ENCODE measurements around the gene PRSS33. TPM values are rescaled to one million over a fixed set of nuclear protein-coding genes. Genes with fewer than 3 reads are reported as not detected.

PRSS33 gene
- total RNA-seq, 4 donors from 2014 or later: not detected

GRCh38 chr16:2753733-2754020 is 33.7 kb downstream of the PRSS33 start:
- no peaks in the 10 kb centered on the region for H3K27me3 ChIP-seq
- peaks cover 30 to 64% (median 38%) of the 10 kb centered on the region in 3 donors for H3K4me1 ChIP-seq
- TF ChIP-seq POLR2A (IDR thresholded peaks at IDR 0.05) (no peak), CTCF (IDR thresholded peaks at IDR 0.05) (no peak)
- H3K36me3 ChIP-seq: peaks cover 4 to 36% (median 14%) of the 10 kb centered on the region in 3 donors
- 1% methylated on average over 7 of the region's 7 CpGs for WGBS, 2 donors
- no peaks in the 10 kb centered on the region for H3K9me3 ChIP-seq
- peak overlapping the region; percentile 75 to 96 (median 84) for H3K4me3 ChIP-seq
- peak overlapping the region; percentile 98 to 100 (median 98) for H3K27ac ChIP-seq
- no peak for DNase-seq
- intact Hi-C loops (cut with DNase I): no loop called here

GRCh38 chr16:2752850-2753732 is 34.3 kb downstream of the PRSS33 start:
- Histone ChIP-seq H3K4me3 (peak overlapping the region; percentile 75 to 96 (median 84)), H3K27me3 (no peaks in the 10 kb centered on the region), H3K9me3 (no peaks in the 10 kb centered on the region), H3K4me1 (peaks cover 30 to 58% (median 38%) of the 10 kb centered on the region in 3 donors), H3K36me3 (peaks cover 0 to 30% (median 8%) of the 10 kb centered on the region in 3 donors), H3K27ac (peak overlapping the region; percentile 98 to 100 (median 98))
- WGBS, 2 donors: 1% methylated on average over 13 to 15 of the region's 82 CpGs
- no peak for TF ChIP-seq POLR2A (IDR thresholded peaks at IDR 0.05)
- no peak for TF ChIP-seq CTCF (IDR thresholded peaks at IDR 0.05)
- intact Hi-C loops (cut with DNase I): no loop called here
- no peak for DNase-seq

GRCh38 chr16:2752035-2752849 is 35.1 kb downstream of the PRSS33 start, which contains the start of gene SRRM2:
TSS of gene SRRM2 (plus strand) at chr16:2752638. CDS start at chr16:2756365, 3,727 bp downstream.
- 2% methylated on average over 12 of the region's 99 CpGs; no CpG with 5 or more reads in 1 of the 2 donors for WGBS, 2 donors
- H3K4me3 ChIP-seq: peak within 1 kb of the TSS; percentile 75 to 96 (median 84)
- H3K36me3 ChIP-seq: peaks cover 0 to 22% (median under 1%) of the 10 kb centered on the region in 3 donors
- TF ChIP-seq CTCF (IDR thresholded peaks at IDR 0.05) (peak in 4 of 6 experiments; percentile 4 to 24 (median 14)), POLR2A (IDR thresholded peaks at IDR 0.05) (peak in 3 of 4 donors; percentile 97 to 100 (median 97))
- H3K27ac ChIP-seq: peak within 1 kb of the TSS; percentile 98 to 100 (median 98)
- no peaks in the 10 kb centered on the region for H3K9me3 ChIP-seq
- intact Hi-C loops (cut with DNase I): no loop called here
- H3K4me1 ChIP-seq: peaks cover 30 to 51% (median 34%) of the 10 kb centered on the region in 3 donors
- H3K27me3 ChIP-seq: no peaks in the 10 kb centered on the region
- peak; percentile 75 for DNase-seq

GRCh38 chr16:2751577-2752034 is 35.8 kb downstream of the PRSS33 start:
- Histone ChIP-seq H3K4me1 (peaks cover 30 to 45% (median 31%) of the 10 kb centered on the region in 3 donors), H3K27me3 (no peaks in the 10 kb centered on the region), H3K4me3 (peak overlapping the region; percentile 75 to 96 (median 84)), H3K27ac (peak overlapping the region; percentile 98 to 100 (median 98)), H3K9me3 (no peaks in the 10 kb centered on the region), H3K36me3 (peaks cover 0 to 15% (median 0%) of the 10 kb centered on the region in 3 donors)
- intact Hi-C loops (cut with DNase I): no loop called here
- DNase-seq: no peak
- TF ChIP-seq CTCF (IDR thresholded peaks at IDR 0.05): no peak
- no peak for TF ChIP-seq POLR2A (IDR thresholded peaks at IDR 0.05)
- WGBS, 2 donors: 73 to 75% methylated on average over 16 to 18 of the region's 23 CpGs
